ENCODE results near the gene CAPN2. TPM values are rescaled to one million over a fixed set of nuclear protein-coding genes. Genes with fewer than 3 reads are reported as not detected.
A peak's percentile ranks its signal among the peaks of the same experiment; 100 is the strongest.

The CAPN2 gene
- polyA plus RNA-seq, 3 donors = 127 to 186 (median 182) TPM

GRCh38 chr1:223727541-223727940 lies 15.2 kb downstream of the CAPN2 start:
- H3K79me2 ChIP-seq (ENCODE audit: insufficient read depth, low read length) = peaks cover 95% of the 10 kb centered on the region
- H3K36me3 ChIP-seq (replicated peaks in 1 of 2; ENCODE audit: control insufficient read depth in 1 of 2, insufficient read depth in 2 of 2, low read length in 2 of 2) = peaks cover 27 to 74% of the 10 kb centered on the region in 2 donors
- TF ChIP-seq CTCF (IDR thresholded peaks at IDR 0.05) = no peak
- H3K4me3 Mint-ChIP-seq = no peak overlapping the region
- H3K4me2 ChIP-seq (replicated peaks; ENCODE audit: extremely low read depth, low read length, poor library complexity, severe bottlenecking) = peak overlapping the region; percentile 60
- no peaks in the 10 kb centered on the region for H3K9me3 Mint-ChIP-seq
- H3K27ac ChIP-seq (ENCODE audit: low read depth in 1 of 2, low read length in 2 of 2) = peak overlapping the region; percentile 96 to 99
- peak overlapping the region; percentile 57 for H3K9ac ChIP-seq (ENCODE audit: insufficient read depth, low read length, poor library complexity, severe bottlenecking)
- DNase-seq = no peak
- no peaks in the 10 kb centered on the region for H3K27me3 ChIP-seq (ENCODE audit: control insufficient read depth in 2 of 2, insufficient read depth in 2 of 2, low read length in 2 of 2)
- peak overlapping the region in 1 of 3 experiments; percentile 38 for H3K4me3 ChIP-seq (replicated peaks in 1 of 3; ENCODE audit: low read depth in 2 of 3, low read length in 3 of 3)
- no peaks in the 10 kb centered on the region for H3K9me3 ChIP-seq (replicated peaks in 1 of 2; ENCODE audit: control insufficient read depth in 1 of 2, insufficient read depth in 1 of 2, low read length in 2 of 2)
- peaks cover 67% of the 10 kb centered on the region for H3K4me1 Mint-ChIP-seq
- H3K36me3 Mint-ChIP-seq = peaks cover 73 to 82% of the 10 kb centered on the region in 2 donors
- 100% methylated on average over 2 of the region's 4 CpGs for WGBS (ENCODE audit: insufficient coverage)
- H3K27ac Mint-ChIP-seq = peak overlapping the region; percentile 89 to 100 (median 98)
- no peak overlapping the region for H2AFZ ChIP-seq (ENCODE audit: insufficient read depth, low read depth, low read length, poor library complexity, severe bottlenecking)
- intact Hi-C loops (cut with micrococcal nuclease) = loop anchor here in 1 of 2 donors (2.0 kb wide), 1 partner anchor 15 kb away; the partner anchor contains the start of gene CAPN2
- peaks cover 0 to 3% (median 0%) of the 10 kb centered on the region in 3 donors for H3K27me3 Mint-ChIP-seq (ENCODE audit: low read depth in 3 of 3)
- peaks cover 37 to 62% of the 10 kb centered on the region in 2 donors for H3K4me1 ChIP-seq (ENCODE audit: control insufficient read depth in 1 of 2, insufficient read depth in 2 of 2, low read length in 2 of 2)
- peaks cover 63% of the 10 kb centered on the region for H4K20me1 ChIP-seq (ENCODE audit: insufficient read depth, low read length)

- Mint-ChIP-seq H3K9me3 (no peaks in the 10 kb centered on the region), H3K36me3 (peaks cover 77 to 87% of the 10 kb centered on the region in 2 donors), H3K4me3 (no peak overlapping the region), H3K27ac (peak overlapping the region in 3 of 7 donors; percentile 65 to 75 (median 68)), H3K4me1 (peaks cover 51% of the 10 kb centered on the region), H3K27me3 (ENCODE audit: low read depth in 3 of 3) (peaks cover 0 to 3% (median 1%) of the 10 kb centered on the region in 3 donors)
- peaks cover 94% of the 10 kb centered on the region for H3K79me2 ChIP-seq (ENCODE audit: insufficient read depth, low read length)
- no peak overlapping the region for H3K4me2 ChIP-seq (replicated peaks; ENCODE audit: extremely low read depth, low read length, poor library complexity, severe bottlenecking)
- TF ChIP-seq CTCF (IDR thresholded peaks at IDR 0.05) = no peak
- intact Hi-C loops (cut with micrococcal nuclease) = no loop called here
- WGBS (ENCODE audit: insufficient coverage) = 71% methylated on average over 1 of the region's 4 CpGs
- H4K20me1 ChIP-seq (ENCODE audit: insufficient read depth, low read length) = peaks cover 68% of the 10 kb centered on the region
- H3K4me3 ChIP-seq (replicated peaks in 1 of 3; ENCODE audit: low read depth in 2 of 3, low read length in 3 of 3) = no peak overlapping the region
- H3K4me1 ChIP-seq (ENCODE audit: control insufficient read depth in 1 of 2, insufficient read depth in 2 of 2, low read length in 2 of 2) = peaks cover 24 to 41% of the 10 kb centered on the region in 2 donors
- no peak for DNase-seq
- peaks cover 37 to 80% of the 10 kb centered on the region in 2 donors for H3K36me3 ChIP-seq (replicated peaks in 1 of 2; ENCODE audit: control insufficient read depth in 1 of 2, insufficient read depth in 2 of 2, low read length in 2 of 2)
- H3K27me3 ChIP-seq (ENCODE audit: control insufficient read depth in 2 of 2, insufficient read depth in 2 of 2, low read length in 2 of 2) = no peaks in the 10 kb centered on the region
- no peak overlapping the region for H3K9ac ChIP-seq (ENCODE audit: insufficient read depth, low read length, poor library complexity, severe bottlenecking)
- no peak overlapping the region for H2AFZ ChIP-seq (ENCODE audit: insufficient read depth, low read depth, low read length, poor library complexity, severe bottlenecking)
- peak overlapping the region in 1 of 2 donors; percentile 99 for H3K27ac ChIP-seq (ENCODE audit: low read depth in 1 of 2, low read length in 2 of 2)
- H3K9me3 ChIP-seq (replicated peaks in 1 of 2; ENCODE audit: control insufficient read depth in 1 of 2, insufficient read depth in 1 of 2, low read length in 2 of 2) = no peaks in the 10 kb centered on the region
Observed at GRCh38 chr1:223729906-223730305, 17.6 kb downstream of the CAPN2 start.

Data from CD14-positive monocyte (primary cell).